Middle frontal gyrus (tissue), 1 donor: Measurements from ENCODE around the gene SORBS1.
"Not testable (repeated sequence)": the region's sequence is repeated elsewhere in the genome, so short reads cannot be mapped to it uniquely, and the experiment has no call there.

Source experiments
- DNase-seq: peaks from one replicate; pipeline ENCODE4 v3.0.0-alpha.2; 2015; ENCODE audit warnings: low spot score; ENCODE audit errors: extremely low spot score

The SORBS1 gene

GRCh38 chr10:95354110-95354509 is 207.1 kb downstream of the SORBS1 start:
- DNase-seq = no peak

GRCh38 chr10:95353123-95353522 is 208.0 kb downstream of the SORBS1 start:
- DNase-seq = no peak

DNA sequence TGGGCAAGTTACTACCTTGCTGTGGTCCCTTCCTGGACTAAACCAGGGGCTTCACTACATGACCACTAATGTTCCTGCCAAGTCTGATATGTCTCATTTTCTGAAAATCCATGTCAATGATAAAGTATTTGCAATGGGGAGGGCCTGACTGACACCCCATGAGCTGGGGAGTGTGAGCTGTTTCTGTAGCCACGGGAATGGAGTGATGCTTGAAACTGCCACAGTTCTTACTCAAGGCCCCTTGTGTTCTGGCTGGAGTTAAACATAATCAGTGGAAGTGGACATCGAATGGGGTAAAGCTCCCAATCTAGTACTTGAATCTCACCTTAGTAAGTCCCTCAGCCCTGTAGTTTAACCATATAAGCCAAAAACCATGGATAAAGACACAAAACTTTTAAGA is 208.5 kb downstream of the SORBS1 start:
- no peak for DNase-seq

DNA sequence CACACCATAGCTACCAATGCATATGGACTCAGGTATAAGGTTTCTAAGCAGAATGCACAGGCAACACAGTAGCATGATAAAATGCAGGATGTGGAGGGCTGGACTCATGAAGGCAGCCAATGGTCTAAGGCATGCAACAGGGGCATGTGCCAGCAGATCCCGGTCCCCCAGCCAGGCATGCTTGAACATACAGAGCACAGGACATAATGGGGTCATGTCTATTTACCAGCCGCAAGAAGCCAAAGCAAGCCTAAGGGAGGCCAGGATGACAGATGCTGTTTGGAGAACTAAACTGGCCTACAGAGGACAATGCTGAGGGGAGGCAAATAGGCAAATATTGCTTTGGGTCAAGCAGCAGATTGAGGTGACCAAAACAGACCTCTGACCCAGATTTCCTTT is 210.3 kb downstream of the SORBS1 start:
- no peak for DNase-seq

GRCh38 chr10:95350219-95350829 is 210.8 kb downstream of the SORBS1 start:
- DNase-seq = no peak

GRCh38 chr10:95347402-95347766 is 213.8 kb downstream of the SORBS1 start:
- not testable (repeated sequence) for DNase-seq

GRCh38 chr10:95346715-95347401 is 214.3 kb downstream of the SORBS1 start:
- no peak for DNase-seq

DNA sequence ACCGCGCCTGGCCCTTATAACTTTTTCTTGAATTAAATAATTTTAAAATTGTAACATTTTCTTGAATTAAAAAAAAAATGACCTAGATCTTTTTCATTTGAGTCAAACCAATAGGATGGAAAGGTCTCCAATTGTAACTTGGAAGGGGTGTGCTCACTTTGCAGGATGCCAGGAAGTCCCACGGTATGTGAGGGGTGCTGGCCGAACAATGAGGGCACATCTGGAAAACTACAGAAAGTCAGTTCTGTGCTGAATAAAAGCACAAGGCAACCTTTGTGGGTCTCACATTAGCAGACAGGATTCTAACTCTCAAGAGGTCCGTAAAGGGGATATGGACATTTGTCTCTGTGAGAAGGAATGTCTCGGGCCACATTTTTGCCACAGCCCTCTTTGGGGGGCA is 217.6 kb downstream of the SORBS1 start:
- DNase-seq = no peak

DNA sequence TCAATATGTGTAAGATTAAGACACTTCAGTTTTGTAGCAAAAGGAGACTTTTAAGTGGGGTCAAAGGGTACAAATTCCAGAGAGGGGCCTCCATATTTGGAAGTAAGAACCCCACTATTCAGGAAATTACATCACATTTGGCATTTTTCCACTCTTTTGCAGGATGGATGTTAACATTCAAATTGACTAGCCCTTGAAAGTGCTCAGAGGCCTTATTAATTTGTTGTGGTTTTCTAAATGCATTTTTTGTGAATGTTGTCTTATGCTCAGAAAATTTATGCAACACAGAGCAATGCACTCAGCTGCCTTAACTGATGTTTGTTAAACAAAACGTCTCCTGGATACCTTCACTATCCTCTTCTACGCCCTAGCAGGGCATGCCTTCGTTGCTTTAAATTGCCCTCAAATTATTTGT is 219.4 kb downstream of the SORBS1 start:
- DNase-seq = no peak

- no peak for DNase-seq
Measured at GRCh38 chr10:95339863-95340262, 221.3 kb downstream of the SORBS1 start.

DNA sequence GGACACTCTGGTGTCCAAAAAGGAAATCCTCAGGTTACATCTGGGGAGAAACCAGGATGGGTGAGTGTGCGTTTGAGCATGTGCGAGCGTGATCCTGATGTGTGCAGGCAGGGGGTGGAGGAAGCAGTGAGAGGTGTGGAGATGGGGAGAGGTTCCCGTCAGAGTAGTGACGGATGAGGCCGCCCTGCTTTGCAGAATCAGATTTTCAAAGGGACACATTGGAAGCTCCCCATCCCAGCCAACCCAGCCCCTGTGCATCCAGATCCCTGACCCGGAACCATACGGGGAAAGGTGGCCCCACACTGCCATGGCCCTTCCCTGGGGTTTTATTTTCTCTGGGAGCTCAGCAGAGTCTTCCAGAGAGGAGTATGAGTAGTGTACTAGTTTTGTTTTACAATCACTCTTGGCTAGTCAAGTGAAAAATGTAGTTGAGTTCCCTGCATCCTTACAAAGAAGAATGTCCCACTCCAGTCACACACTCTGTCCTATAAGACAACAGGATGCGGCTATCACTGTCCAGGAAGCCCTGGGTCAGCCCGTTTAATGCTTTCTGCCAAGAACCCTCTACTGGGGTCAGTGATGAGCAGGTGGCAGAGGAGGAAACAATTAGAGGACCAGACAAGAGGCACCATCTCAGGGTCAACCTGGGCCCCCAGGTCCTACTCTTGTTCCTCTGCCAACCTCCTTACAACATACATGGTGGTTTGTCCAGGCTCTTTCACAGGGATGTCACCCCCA is 223.6 kb downstream of the SORBS1 start:
- DNase-seq = no peak

DNA sequence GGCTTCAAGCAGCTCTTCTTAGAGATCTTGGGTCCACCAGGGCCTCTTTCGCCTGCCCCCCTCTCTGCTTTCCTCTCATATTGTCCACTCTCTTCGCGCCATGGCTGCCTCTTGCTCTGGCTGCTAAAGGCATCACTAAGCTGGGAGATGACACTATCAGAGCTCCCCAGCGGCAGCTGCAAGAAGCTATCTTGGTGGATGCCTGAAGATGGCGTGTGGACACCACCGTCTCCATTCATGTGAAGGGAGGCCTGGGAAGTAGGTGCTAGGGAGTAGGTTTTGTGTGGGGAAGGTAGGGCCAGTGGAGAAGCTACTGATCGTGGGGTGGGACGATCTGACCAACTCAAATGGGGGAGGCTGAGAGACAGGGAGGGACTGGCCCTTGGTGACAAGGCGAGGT is 224.5 kb downstream of the SORBS1 start:
- no peak for DNase-seq

GRCh38 chr10:95335933-95336699 is 225.1 kb downstream of the SORBS1 start:
- no peak for DNase-seq

GRCh38 chr10:95334805-95335144 is 226.4 kb downstream of the SORBS1 start:
- DNase-seq = no peak

- DNase-seq = no peak
Measured at GRCh38 chr10:95333997-95334804, 227.0 kb downstream of the SORBS1 start.

- DNase-seq = no peak
Measured at GRCh38 chr10:95332666-95333249, 228.4 kb downstream of the SORBS1 start.

DNA sequence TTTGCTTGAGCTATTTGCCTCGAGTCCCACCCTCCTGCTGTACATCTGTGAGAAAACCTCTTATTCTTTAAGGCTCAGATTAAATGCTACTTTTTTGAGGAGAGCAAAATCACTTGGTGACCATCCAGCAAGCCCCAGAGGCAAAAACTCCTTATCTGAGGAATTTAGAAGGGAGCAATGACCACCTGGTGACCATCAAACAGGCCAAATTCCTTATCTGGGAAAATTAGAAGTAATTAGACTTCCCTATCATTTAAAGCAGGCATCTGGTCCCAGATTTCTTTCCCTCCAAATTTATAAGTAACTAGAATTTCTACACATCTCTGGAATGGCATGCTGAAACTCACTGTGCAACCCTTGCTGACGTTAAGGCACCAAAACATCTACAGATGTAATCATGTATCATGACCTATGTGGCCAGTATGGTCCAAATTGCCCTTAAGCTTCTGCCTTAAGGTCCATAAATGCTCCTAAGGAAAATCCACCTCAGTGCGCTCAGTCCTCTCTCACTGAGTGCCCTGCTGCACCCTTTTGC is 229.5 kb downstream of the SORBS1 start:
- DNase-seq = no peak

DNA sequence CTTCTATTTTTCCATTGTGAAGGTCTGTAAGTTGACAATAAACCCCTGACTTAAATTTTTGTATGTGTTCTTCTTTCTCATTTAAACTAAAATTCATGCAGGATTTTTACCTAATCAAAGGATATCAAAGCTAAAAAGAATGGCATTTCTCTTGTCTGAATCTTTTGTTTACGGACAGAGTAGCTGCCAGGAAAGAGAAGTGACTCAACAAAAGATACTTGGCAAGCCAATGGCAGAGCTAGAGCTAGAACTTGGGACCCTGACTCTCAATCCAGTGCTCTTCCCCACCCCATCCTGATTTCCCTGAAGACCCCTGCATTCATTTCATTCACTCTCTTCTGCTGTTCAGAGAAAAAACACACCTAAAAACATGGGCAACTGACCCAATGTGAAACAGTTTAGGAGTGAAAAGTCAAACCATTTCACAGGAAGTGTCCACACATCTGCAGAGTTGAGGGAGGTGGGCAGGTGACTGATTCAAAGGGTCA is 230.2 kb downstream of the SORBS1 start:
- no peak for DNase-seq

- DNase-seq = no peak
Measured at GRCh38 chr10:95329296-95329695, 231.9 kb downstream of the SORBS1 start.

DNA sequence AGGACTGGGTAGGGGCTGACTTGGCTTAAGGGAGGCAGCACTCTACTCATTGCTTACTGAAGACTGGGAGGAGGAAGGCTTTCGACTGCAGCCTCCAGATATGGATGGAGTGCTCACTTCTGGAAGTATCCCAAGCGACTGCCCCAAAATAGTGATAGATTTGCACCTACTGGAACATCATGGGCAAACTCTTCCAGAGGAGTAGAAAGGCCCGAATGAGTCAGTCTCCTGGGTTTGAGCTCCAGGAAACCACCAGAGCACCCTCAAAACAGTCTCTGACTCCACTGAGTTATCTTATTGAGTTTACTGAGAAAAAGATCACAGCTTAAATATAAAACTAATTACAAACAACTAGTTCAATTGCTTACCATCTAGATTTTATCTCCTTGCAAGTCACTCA is 233.2 kb downstream of the SORBS1 start:
- no peak for DNase-seq
